Suppressor macrophage (primary cell): Measurements from ENCODE around the gene SMCR8.
"Not testable (repeated sequence)": the region's sequence is repeated elsewhere in the genome, so short reads cannot be mapped to it uniquely, and the experiment has no call there.

Source experiments
- DNase-seq, 4 experiments: peaks; one replicate each; pipeline ENCODE4 v3.0.0-alpha.2; 2020 to 2022

SMCR8 gene

GRCh38 chr17:18318117-18318516 is 3.0 kb downstream of the SMCR8 start:
- peak; percentile 17 to 56 (median 34) for DNase-seq

DNA sequence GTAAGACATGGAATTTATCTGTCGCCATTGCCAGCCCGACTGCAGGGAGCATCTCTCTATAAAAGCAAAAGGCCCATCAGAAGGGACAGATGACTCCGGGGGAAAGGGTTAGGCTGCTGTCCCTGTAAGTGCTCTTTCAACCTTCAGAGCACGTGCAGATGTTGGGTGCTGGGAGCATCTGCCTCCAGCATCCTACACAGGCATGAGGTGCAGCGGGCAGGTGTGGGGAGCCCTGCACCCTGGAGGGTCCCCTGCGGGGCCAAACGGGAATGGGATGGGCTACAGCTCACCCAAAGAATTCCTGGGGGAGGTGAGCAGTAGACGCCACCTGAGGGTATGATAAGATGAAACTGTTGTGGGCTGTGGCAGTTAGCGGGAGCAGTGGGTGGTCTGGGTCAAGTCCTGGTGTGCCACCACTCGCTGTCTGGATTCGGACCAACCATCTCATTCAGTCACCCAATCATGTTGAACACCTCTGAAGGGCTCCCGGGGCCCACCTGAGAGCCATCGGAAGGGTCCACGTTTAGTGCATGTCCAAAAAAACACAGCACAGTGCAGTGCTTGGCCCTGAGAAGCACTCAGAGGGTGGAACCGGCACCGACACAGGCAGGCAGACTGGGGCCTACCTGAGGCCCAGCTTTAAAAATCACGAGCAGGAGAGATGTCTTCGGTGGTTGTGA is 3.8 kb downstream of the SMCR8 start:
- no peak for DNase-seq

- peak; percentile 39 to 69 (median 56) for DNase-seq
These were observed 4.6 kb downstream of the SMCR8 start for GRCh38 chr17:18319604-18320256.

GRCh38 chr17:18320301-18320700 is 5.2 kb downstream of the SMCR8 start:
- DNase-seq, result no peak

GRCh38 chr17:18321309-18321708 is 6.2 kb downstream of the SMCR8 start:
- DNase-seq, result no peak

DNA sequence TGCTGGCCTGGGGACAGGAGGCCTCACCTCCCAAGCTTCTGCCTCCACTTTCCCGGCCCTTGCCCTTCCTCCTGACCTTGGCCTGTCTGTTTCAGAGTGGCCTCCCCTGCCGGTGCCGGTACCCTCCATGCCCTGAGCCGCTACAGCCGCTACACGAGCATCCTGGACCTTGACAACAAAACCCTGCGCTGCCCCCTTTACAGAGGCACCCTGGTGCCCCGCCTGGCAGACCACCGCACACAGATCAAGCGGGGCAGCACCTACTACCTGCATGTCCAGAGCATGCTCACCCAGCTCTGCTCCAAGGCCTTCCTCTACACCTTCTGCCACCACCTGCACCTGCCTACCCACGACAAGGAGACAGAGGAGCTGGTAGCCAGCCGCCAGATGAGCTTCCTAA is 7.4 kb downstream of the SMCR8 start:
- no peak for DNase-seq

GRCh38 chr17:18323007-18323406 is 7.9 kb downstream of the SMCR8 start:
- no peak for DNase-seq

DNA sequence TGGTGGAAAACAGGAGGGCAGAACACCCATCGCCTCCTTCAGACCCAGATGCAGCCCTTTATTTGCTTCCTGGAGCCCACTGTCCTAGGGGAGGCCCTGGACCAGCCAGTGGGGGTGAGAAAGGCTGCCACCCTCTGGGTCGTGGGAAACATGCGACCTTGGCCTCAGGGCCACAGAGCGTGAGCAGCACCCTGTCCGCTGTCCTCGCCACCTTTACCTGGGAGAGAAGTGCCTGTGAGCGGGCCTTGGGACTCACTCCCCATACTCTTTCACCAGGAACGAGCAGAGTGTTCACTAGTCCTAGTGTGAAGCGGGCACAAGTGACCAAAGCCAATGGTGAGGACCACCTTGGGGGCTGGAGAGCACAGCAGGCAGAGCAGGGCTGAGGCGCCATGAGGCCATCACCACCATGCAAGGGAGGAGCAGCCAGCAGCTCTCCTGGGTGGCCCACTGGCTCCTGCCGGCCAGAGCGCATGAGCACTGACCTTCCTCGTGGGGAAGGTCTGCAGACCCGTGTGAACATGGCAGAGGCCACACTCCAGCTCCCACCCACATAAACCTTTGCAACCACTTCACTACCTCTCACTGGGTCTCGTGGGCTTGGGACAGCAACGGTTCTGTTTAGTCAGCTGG is 8.5 kb downstream of the SMCR8 start:
- DNase-seq, result no peak

DNA sequence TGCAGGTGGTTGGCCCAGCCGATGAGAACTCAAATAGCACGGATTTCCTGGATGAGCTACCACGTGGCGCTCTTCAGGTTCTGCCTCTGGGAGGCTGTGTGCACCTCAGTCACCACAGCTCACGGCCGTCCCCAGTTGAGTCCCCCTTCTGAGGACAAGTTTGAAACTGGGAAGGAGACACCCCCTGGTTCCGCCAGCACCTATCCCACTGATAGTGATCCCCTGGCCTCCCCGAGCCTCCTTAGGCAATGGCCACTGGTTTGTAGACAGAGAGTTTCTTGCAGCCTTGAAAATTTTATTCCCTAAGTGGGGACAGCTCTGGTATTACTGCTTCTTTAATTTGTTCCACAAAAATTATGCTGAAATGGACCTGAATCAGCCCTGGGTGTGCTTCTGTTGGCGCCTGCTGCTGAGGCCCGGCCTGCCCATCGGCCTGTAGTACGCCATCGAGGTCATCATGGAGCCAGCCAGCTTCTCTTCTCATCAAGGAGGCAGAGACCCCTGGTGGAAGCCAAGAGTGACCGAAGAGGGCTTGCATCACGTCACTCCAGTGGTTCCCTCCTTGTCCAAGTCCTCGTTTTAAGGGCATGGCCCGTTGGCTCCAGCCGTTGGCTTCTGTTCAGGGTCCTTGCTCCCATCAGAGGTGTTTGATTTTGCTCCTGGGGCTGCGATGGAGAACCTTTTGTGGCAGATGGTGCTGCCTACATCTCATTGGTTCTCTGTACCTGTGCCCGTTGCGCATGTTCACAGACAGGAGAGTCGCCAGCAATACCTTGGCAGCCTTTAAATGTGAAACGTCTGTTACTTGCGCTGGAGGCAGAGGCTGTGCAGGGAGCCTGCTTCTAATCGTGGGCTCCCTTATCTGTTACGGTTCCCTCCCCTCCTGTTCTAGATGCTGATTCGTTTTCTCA is 9.3 kb downstream of the SMCR8 start:
- DNase-seq, result no peak

DNA sequence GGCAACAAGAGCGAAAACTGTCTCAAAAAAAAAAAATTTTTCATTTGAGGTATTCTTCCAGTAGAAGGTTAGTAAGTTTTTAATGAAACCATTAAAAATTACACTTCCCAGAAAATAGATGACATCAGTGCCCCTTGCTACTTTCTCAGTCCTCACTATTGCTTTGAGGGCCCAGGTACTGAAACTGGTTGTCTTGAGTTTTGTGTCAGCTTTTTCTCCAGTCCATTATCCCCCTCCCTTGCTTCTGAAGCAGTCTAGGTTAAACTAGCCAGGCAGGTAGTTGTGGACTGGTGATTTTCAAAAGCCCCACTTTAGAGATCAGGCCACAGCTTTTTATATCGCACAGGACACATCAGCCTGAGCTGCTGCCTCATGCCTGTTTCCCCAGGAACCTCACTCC is 10.9 kb downstream of the SMCR8 start:
- DNase-seq, result no peak

GRCh38 chr17:18326572-18326971 is 11.5 kb downstream of the SMCR8 start:
- DNase-seq, result no peak

DNA sequence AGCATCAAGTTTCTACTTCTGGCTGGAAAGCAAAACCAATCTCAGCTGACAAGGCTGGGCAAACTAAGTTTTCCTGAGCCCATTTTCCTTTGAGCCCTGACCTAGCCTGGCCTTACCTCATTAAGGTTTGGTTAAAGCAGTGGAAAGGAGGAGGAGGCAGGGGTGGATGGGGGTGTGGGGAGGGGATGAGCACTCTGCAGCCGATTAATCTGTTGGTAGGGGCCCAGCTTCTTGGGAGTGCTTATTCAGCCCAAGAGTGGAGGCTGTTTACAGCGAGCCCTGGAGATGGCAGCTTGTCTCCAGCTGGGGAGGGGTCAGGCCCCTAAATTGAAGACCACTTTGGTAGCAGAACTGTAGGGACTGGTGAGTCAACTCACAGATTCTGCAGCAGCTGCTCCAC is 12.0 kb downstream of the SMCR8 start:
- no peak for DNase-seq

- DNase-seq, result no peak
These were observed 12.5 kb downstream of the SMCR8 start for GRCh38 chr17:18327556-18327955.

- no peak for DNase-seq
These were observed 13.6 kb downstream of the SMCR8 start for GRCh38 chr17:18328643-18329204.

DNA sequence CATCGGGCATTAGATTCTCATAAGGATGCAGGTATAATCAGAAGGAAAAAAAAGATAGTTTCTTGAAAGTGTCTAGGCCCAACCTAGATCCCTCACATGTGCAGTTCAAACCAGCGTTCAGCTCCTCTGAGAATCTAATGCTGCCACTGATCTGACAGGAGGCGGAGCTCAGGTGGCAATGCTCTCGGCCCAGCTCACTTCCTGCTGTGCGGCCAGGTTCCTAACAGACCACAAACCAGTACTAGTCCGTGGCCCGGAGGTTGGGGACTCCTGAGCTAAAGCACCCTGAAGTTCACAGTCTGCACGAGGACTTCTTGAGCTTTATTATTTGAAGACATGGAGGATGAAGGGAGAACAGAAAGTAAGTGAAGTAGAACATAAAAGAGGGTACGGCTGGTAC is 16.8 kb downstream of the SMCR8 start:
- no peak for DNase-seq

- no peak for DNase-seq
These were observed 17.9 kb downstream of the SMCR8 start for GRCh38 chr17:18332909-18333489.

DNA sequence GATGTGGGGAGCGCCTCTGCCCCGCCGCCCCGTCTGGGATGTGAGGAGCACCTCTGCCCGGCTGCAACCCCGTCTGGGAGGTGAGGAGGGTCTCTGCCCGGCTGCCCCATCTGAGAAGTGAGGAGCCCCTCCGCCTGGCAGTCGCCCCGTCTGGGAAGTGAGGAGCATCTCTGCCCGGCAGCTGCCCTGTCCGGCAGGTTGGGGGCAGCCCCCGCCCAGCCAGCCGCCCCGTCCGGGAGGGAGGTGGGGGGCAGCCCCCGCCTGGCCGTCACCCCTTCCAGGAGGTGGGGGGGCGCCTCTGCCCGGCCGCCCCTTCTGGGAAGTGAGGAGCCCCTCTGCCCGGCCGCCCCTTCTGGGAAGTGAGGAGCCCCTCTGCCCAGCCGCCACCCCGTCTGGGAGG is 23.1 kb downstream of the SMCR8 start:
- DNase-seq, result not testable (repeated sequence)

DNA sequence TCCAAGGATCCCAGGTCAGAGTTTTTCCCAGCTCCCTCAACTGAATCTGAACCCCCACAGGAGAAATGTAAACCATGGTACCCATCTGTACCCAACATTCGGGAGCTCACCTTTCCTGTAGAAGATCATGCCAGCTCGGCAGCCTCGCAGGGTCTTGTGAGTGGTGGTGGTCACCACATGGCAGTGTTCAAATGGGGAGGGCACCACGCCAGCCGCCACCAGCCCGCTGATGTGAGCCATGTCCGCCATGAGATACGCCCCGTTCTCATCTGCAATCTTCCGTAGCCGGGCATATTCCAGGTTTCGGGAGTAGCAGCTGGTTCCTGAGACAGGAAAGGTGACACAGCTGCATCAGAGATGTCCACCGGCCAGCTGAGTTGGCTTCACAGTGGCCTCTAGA is 24.8 kb downstream of the SMCR8 start:
- no peak for DNase-seq

GRCh38 chr17:18344021-18344420 is 28.9 kb downstream of the SMCR8 start:
- DNase-seq, result no peak

DNA sequence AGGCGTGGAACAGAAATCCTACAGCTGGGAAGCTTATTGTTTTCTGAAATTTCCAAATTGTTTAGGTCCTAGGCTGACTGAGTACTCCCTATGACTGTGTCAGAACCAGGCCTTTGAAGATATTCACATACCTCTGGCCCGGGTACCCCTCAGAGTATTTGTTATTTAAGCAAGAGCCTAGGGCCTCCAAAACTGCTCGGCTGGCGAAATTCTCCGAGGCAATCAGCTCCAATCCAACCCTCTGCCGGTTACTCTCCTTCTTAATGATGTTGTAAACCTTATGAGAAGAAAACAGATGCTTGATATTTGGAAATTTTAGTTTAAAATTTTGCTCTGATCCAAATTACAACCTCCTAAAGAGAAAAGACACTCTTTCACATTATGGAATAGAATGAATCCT is 38.4 kb downstream of the SMCR8 start:
- no peak for DNase-seq

- peak; percentile 64 to 92 (median 86) for DNase-seq
These were observed 41.5 kb downstream of the SMCR8 start for GRCh38 chr17:18356624-18357023.

GRCh38 chr17:18360518-18360917 is 45.4 kb downstream of the SMCR8 start:
- DNase-seq, result no peak
